ENCODE results near the gene IDUA.

- TF ChIP-seq CTCF (IDR thresholded peaks at IDR 0.05): no peak
- no peak for TF ChIP-seq EZH2 (IDR thresholded peaks at IDR 0.05; ENCODE audit: borderline replicate concordance, insufficient read depth, low read depth, low read length, poor library complexity, severe bottlenecking)
These were observed 26.1 kb upstream of the IDUA start for GRCh38 chr4:960636-961350.

Measured in B cell (primary cell).